MM.1S (cell line): ENCODE measurements around the gene TRPC6.

Experiments
- DNase-seq: peaks from one replicate; pipeline ENCODE4 v3.0.0-alpha.2; 2015
- H2AFZ ChIP-seq: fragments of 300-600 bp; sonication (generic); 2 replicates; pipeline ENCODE4 v1.6.0; 2016; ENCODE audit warnings: antibody characterized with exemption, low read length
- H3F3A ChIP-seq: fragments of 300-600 bp; sonication (generic); 2 replicates; pipeline ENCODE4 v1.6.1; 2016; ENCODE audit warnings: mild to moderate bottlenecking, antibody characterized with exemption, low read length, moderate library complexity, mixed read lengths; ENCODE audit not compliant: insufficient read depth
- H3K27ac ChIP-seq: fragments of 300-600 bp; sonication (generic); 2 replicates; pipeline ENCODE4 v1.5.1; 2016; ENCODE audit warnings: mild to moderate bottlenecking, low read length
- H3K27me3 ChIP-seq: fragments of 300-600 bp; sonication (generic); replicated peaks from 2 replicates; pipeline ENCODE4 v1.6.0; 2016; ENCODE audit warnings: low read length; ENCODE audit not compliant: insufficient read depth
- H3K36me3 ChIP-seq: fragments of 300-600 bp; sonication (generic); replicated peaks from 2 replicates; pipeline ENCODE4 v1.6.1; 2016; ENCODE audit warnings: mild to moderate bottlenecking, low read length, mixed read lengths; ENCODE audit not compliant: insufficient read depth
- H3K4me1 ChIP-seq: fragments of 300-600 bp; sonication (generic); 2 replicates; pipeline ENCODE4 v1.6.1; 2016; ENCODE audit warnings: low read length, mixed read lengths
- H3K4me2 ChIP-seq: fragments of 300-600 bp; sonication (generic); 2 replicates; pipeline ENCODE4 v1.6.0; 2016; ENCODE audit warnings: low read depth, low read length
- H3K4me3 ChIP-seq: fragments of 300-600 bp; sonication (generic); 2 replicates; pipeline ENCODE4 v1.5.1; 2016; ENCODE audit warnings: low read length, mixed read lengths
- H3K79me2 ChIP-seq: fragments of 300-600 bp; sonication (generic); 2 replicates; pipeline ENCODE4 v1.6.1; 2016; ENCODE audit warnings: mixed run types, low read length, mixed read lengths
- H3K9ac ChIP-seq: fragments of 300-600 bp; sonication (generic); 2 replicates; pipeline ENCODE4 v1.6.1; 2016; ENCODE audit warnings: low read length, mixed read lengths
- H3K9me2 ChIP-seq: fragments of 300-600 bp; sonication (generic); replicated peaks from 2 replicates; pipeline ENCODE4 v1.6.1; 2016; ENCODE audit warnings: mild to moderate bottlenecking, low read length, mixed read lengths; ENCODE audit not compliant: insufficient read depth
- H3K9me3 ChIP-seq: fragments of 300-600 bp; sonication (generic); replicated peaks from 2 replicates; pipeline ENCODE4 v1.6.1; 2016; ENCODE audit warnings: mild to moderate bottlenecking, low read length, mixed read lengths; ENCODE audit not compliant: insufficient read depth
- H4K20me1 ChIP-seq: fragments of 300-600 bp; sonication (generic); 2 replicates; pipeline ENCODE4 v1.6.1; 2016; ENCODE audit warnings: mild to moderate bottlenecking, low read length, moderate library complexity, mixed read lengths; ENCODE audit not compliant: insufficient read depth
- EZH2 ChIP-seq: fragments of 300-600 bp; sonication (generic); optimal IDR thresholded peaks from 2 replicates; pipeline ENCODE3; 2017; ENCODE audit warnings: low read depth, mild to moderate bottlenecking, antibody characterized with exemption, low read length, mixed read lengths
- EZH2phosphoT487 ChIP-seq: fragments of 300-600 bp; sonication (generic); IDR thresholded peaks from 2 replicates; pipeline ENCODE4 v1.6.1; 2018; ENCODE audit warnings: antibody characterized with exemption, low read length
- TF ChIP-seq, protein P1 (sequence below): fragments of 300-600 bp; sonication (generic); IDR thresholded peaks from 2 replicates; pipeline ENCODE4 v1.5.1; 2016; ENCODE audit warnings: antibody characterized with exemption, low read length, mixed read lengths

TRPC6 gene

DNA sequence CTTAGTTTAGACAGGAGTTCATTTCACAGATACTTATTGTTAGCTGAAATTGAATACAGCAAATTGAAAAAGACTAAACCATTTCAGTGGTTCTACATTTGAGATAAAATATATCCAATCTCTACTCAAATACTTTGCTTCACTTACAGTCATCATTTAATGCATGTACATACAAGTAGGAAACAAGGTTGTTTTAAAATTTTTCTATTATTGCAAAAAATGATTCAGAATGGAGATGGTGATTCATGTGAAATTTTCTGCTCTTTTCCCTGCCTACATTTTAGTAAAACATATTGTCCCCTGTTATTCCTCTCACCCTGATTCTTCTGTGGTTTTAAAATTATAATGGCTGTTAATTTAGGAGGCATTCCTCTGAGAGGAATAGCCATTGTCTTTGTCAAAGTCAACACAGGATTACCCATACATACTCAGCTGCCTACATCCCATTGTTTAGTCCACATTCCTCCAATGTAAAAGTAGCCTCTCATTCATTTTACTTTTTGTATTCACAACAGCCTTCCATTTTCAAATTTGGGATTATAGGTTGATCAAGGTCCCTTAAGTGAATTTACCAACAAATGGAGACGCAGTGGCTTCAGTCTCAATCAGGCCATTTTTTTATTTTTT lies 60.1 kb downstream of the TRPC6 start:
- H3K9me3 ChIP-seq: no peaks in the 10 kb centered on the region

DNA sequence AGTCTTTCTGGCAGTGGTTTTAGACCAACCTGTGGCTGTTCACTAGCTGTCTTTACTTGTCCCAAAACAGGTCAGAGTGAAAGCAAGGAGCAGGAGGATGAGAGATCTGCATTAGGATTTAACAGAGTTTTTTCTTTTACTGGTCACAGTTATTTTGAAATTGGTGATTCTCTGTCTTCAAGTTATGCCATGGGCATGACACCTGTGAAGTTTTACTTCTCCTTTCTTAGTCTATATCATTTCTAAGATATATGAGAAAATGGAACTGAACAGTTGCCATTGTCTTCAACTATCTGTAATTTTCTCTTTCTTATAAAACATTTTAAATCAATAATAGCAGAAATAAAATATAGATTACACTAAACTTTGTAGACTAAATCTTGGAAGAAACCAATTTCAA lies 60.6 kb downstream of the TRPC6 start:
- Histone ChIP-seq H3K9me2 (no peaks in the 10 kb centered on the region), H3K27me3 (no peaks in the 10 kb centered on the region), H4K20me1 (no peaks in the 10 kb centered on the region), H3K9ac (no peak overlapping the region), H2AFZ (no peak overlapping the region), H3K79me2 (no peaks in the 10 kb centered on the region), H3K9me3 (no peaks in the 10 kb centered on the region), H3K4me1 (no peaks in the 10 kb centered on the region), H3K4me2 (no peak overlapping the region), H3K27ac (no peak overlapping the region), H3K4me3 (no peak overlapping the region), H3K36me3 (no peaks in the 10 kb centered on the region), H3F3A (no peaks in the 10 kb centered on the region)
- TF ChIP-seq, protein P1, sequence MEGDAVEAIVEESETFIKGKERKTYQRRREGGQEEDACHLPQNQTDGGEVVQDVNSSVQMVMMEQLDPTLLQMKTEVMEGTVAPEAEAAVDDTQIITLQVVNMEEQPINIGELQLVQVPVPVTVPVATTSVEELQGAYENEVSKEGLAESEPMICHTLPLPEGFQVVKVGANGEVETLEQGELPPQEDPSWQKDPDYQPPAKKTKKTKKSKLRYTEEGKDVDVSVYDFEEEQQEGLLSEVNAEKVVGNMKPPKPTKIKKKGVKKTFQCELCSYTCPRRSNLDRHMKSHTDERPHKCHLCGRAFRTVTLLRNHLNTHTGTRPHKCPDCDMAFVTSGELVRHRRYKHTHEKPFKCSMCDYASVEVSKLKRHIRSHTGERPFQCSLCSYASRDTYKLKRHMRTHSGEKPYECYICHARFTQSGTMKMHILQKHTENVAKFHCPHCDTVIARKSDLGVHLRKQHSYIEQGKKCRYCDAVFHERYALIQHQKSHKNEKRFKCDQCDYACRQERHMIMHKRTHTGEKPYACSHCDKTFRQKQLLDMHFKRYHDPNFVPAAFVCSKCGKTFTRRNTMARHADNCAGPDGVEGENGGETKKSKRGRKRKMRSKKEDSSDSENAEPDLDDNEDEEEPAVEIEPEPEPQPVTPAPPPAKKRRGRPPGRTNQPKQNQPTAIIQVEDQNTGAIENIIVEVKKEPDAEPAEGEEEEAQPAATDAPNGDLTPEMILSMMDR: no peak
- TF ChIP-seq EZH2phosphoT487 (no peak), EZH2 (no peak)
- no peak for DNase-seq

More for the DNA sequence above, 60.1 kb downstream of the TRPC6 start:
- Histone ChIP-seq H4K20me1 (no peaks in the 10 kb centered on the region), H3K4me3 (no peak overlapping the region), H3K27me3 (no peaks in the 10 kb centered on the region), H3K9me2 (no peaks in the 10 kb centered on the region), H3K27ac (no peak overlapping the region), H3K79me2 (no peaks in the 10 kb centered on the region), H3F3A (no peaks in the 10 kb centered on the region), H3K9ac (no peak overlapping the region), H3K4me1 (no peaks in the 10 kb centered on the region), H3K36me3 (no peaks in the 10 kb centered on the region), H3K4me2 (no peak overlapping the region), H2AFZ (no peak overlapping the region)
- DNase-seq: no peak
- TF ChIP-seq EZH2 (no peak), EZH2phosphoT487 (no peak)
- TF ChIP-seq, protein P1: no peak

DNA sequence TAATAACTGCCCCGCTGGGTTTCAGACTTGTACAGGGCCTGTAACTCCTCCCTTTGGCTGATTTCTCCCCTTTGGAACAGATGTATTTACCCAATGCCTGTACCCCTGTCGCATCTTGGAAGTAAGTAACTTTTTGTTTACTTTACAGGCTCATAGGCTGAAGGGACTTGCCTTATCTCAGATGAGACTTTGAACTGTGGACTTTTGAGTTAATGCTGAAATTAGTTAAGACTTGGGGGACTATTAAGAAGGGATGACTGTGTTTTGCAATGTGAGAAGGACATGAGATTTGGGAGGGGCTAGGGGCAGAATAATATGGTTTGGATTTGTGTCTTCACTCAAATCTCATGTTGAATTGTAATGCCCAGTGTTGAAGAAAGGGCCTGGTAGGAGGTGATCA lies 62.0 kb downstream of the TRPC6 start:
- H3K79me2 ChIP-seq: no peaks in the 10 kb centered on the region
- no peak overlapping the region for H3K27ac ChIP-seq
- TF ChIP-seq EZH2 (no peak), EZH2phosphoT487 (no peak)
- TF ChIP-seq, protein P1: no peak
- H3K27me3 ChIP-seq: no peaks in the 10 kb centered on the region
- H3K4me1 ChIP-seq: no peaks in the 10 kb centered on the region
- H2AFZ ChIP-seq: no peak overlapping the region
- no peaks in the 10 kb centered on the region for H3F3A ChIP-seq
- H3K9ac ChIP-seq: no peak overlapping the region
- H3K9me3 ChIP-seq: no peaks in the 10 kb centered on the region
- H3K4me3 ChIP-seq: no peak overlapping the region
- no peaks in the 10 kb centered on the region for H3K36me3 ChIP-seq
- H3K9me2 ChIP-seq: no peaks in the 10 kb centered on the region
- no peak for DNase-seq
- no peak overlapping the region for H3K4me2 ChIP-seq
- no peaks in the 10 kb centered on the region for H4K20me1 ChIP-seq
